K562 (cell line): ENCODE data around the gene RAB14. TPM values are rescaled to one million over a fixed set of nuclear protein-coding genes. Genes with fewer than 3 reads are reported as not detected.

Experiments used
- ATF7 ChIP-seq: fragments of 450-650 bp; IDR thresholded peaks from 2 replicates; pipeline ENCODE4 v1.7.1; 2014; ENCODE audit warnings: mild to moderate bottlenecking, moderate library complexity
- C11orf30 ChIP-seq: fragments of 450-650 bp; IDR thresholded peaks from 2 replicates; pipeline ENCODE4 v1.6.1; 2016; ENCODE audit warnings: low read depth, mild to moderate bottlenecking
- CREB1 ChIP-seq, 2 experiments: sonication (generic) in 1 of 2; formaldehyde crosslinking in 1 of 2; IDR thresholded peaks; 2 replicates each; pipeline versions ENCODE4 v1.6.1 to v1.8.0; 2012 to 2022; ENCODE audit warnings: inconsistent platforms in 1 of 2, mild to moderate bottlenecking in 1 of 2, missing genetic modification reagents in 1 of 2, moderate library complexity in 1 of 2
- GABPB2 ChIP-seq: fragments of 250-450 bp; sonication (Bioruptor Pico); conservative IDR thresholded peaks from 2 replicates; pipeline ENCODE4 v1.5.1; 2021; ENCODE audit warnings: mild to moderate bottlenecking
- JUND ChIP-seq, 2 experiments: IDR thresholded peaks; 2 replicates in 1 of 2; 3 replicates in 1 of 2; pipeline ENCODE4 v1.6.1; 2011; ENCODE audit warnings: borderline replicate concordance in 2 of 2, low read depth in 2 of 2, low read length in 2 of 2, improper control_type of control experiment in 1 of 2, missing biosample characterization in 1 of 2, missing genetic modification characterization in 1 of 2, missing genetic modification reagents in 1 of 2
- LCOR ChIP-seq: sonication (generic); formaldehyde crosslinking; IDR thresholded peaks from 2 replicates; pipeline ENCODE4 v1.8.0; 2022; ENCODE audit warnings: mild to moderate bottlenecking, missing genetic modification reagents
- MAFF ChIP-seq: IDR thresholded peaks from 2 replicates; pipeline ENCODE4 v1.6.1; 2012; ENCODE audit warnings: low read length, improper control_type of control experiment
- MAFK ChIP-seq: IDR thresholded peaks from 2 replicates; pipeline ENCODE4 v1.6.1; 2011; ENCODE audit warnings: low read length, improper control_type of control experiment
- MAZ ChIP-seq, 2 experiments: fragments of 450-650 bp in 1 of 2; sonication (generic) in 1 of 2; formaldehyde crosslinking; IDR thresholded peaks in 1 of 2; conservative IDR thresholded peaks in 1 of 2; 2 replicates each; pipeline versions ENCODE4 v1.4.0 to v1.5.0; 2020; ENCODE audit warnings: mild to moderate bottlenecking in 1 of 2, missing genetic modification reagents in 1 of 2
- MTA2 ChIP-seq: fragments of 450-650 bp; IDR thresholded peaks from 2 replicates; pipeline ENCODE4 v1.6.1; 2016; ENCODE audit warnings: low read depth
- NFE2L1 ChIP-seq: fragments of 450-650 bp; IDR thresholded peaks from 2 replicates; pipeline ENCODE4 v1.6.1; 2016; ENCODE audit warnings: missing genetic modification characterization, low read depth, mild to moderate bottlenecking, missing compliant biosample characterization, moderate library complexity, borderline replicate concordance
- POLR2AphosphoS5 ChIP-seq: IDR thresholded peaks from 2 replicates; pipeline ENCODE4 v1.6.1; 2011; ENCODE audit warnings: mild to moderate bottlenecking, low read depth, low read length, moderate library complexity; ENCODE audit not compliant: control insufficient read depth, insufficient read depth
- SP1 ChIP-seq: sonication (generic); formaldehyde crosslinking; IDR thresholded peaks from 2 replicates; pipeline ENCODE4 v1.8.1; 2022; ENCODE audit warnings: mild to moderate bottlenecking, missing genetic modification reagents
- TCF7 ChIP-seq: sonication (generic); IDR thresholded peaks from 2 replicates; pipeline ENCODE4 v1.6.1; 2016; ENCODE audit warnings: antibody characterized with exemption, borderline replicate concordance
- ZBED1 ChIP-seq: IDR thresholded peaks from 2 replicates; pipeline ENCODE4 v1.6.1; 2014
- ZEB2 ChIP-seq: fragments of 450-650 bp; IDR thresholded peaks from 2 replicates; pipeline ENCODE4 v1.6.1; 2016
- ZNF316 ChIP-seq: fragments of 450-650 bp; IDR thresholded peaks from 2 replicates; pipeline ENCODE4 v1.6.1; 2016
- ZNF324 ChIP-seq: fragments of 250-450 bp; sonication (Bioruptor Pico); IDR thresholded peaks from 2 replicates; pipeline ENCODE4 v1.4.0; 2020; ENCODE audit warnings: mild to moderate bottlenecking
- ZNF785 ChIP-seq: fragments of 250-450 bp; sonication (Bioruptor Pico); IDR thresholded peaks from 2 replicates; pipeline ENCODE4 v1.4.0; 2020; ENCODE audit warnings: mild to moderate bottlenecking
- polyA plus RNA-seq, 8 experiments: library from polyadenylated mRNA; depleted of rRNA in 4 of 8; stranded (reverse) in 5 of 8; unstranded in 3 of 8; fragments of >200 nt; fragmentation: Nextera tagmentation in 2 of 8; fragmentation: Illumina TruSeq in 1 of 8; extraction: Ambion mirVana in 2 of 8; extraction: Trizol in 1 of 8; gene quantifications; 2 replicates each; pipeline versions ENCODE4 v1.2.1 to v1.2.3, GENCODE V29; 2011 to 2014; ENCODE audit warnings: inconsistent platforms in 1 of 8, missing spikeins in 1 of 8
- total RNA-seq, 7 experiments: library from RNA; depleted of rRNA in 6 of 7; stranded (reverse); fragments of >200 nt in 6 of 7; fragmentation: Illumina TruSeq in 2 of 7; extraction: Trizol in 2 of 7; gene quantifications; 2 replicates each; pipeline versions ENCODE4 v1.2.1 to v1.2.3, GENCODE V29; 2011 to 2021; ENCODE audit warnings: low replicate concordance in 1 of 7
- TF ChIP-seq, protein P1 (sequence below): fragments of 450-650 bp; IDR thresholded peaks from 2 replicates; pipeline ENCODE4 v1.6.1; 2016; ENCODE audit warnings: antibody characterized with exemption
- TF ChIP-seq, protein P2 (sequence below), 2 experiments: fragments of 450-650 bp; IDR thresholded peaks; 2 replicates each; pipeline ENCODE4 v1.6.1; 2016
- TF ChIP-seq, protein P3 (sequence below): fragments of 450-650 bp; IDR thresholded peaks from 2 replicates; pipeline ENCODE4 v1.6.1; 2016
- TF ChIP-seq, protein P4 (sequence below): sonication (generic); formaldehyde crosslinking; IDR thresholded peaks from 2 replicates; pipeline ENCODE4 v1.8.0; 2023; ENCODE audit warnings: mild to moderate bottlenecking, missing genetic modification reagents

Gene RAB14
- total and polyA plus RNA-seq, 9 of the 15 experiments (the other 6 are each of a cell fraction or from before 2014, with no cell fraction given), result 10.3 to 41.8 (median 20.9) TPM

DNA sequence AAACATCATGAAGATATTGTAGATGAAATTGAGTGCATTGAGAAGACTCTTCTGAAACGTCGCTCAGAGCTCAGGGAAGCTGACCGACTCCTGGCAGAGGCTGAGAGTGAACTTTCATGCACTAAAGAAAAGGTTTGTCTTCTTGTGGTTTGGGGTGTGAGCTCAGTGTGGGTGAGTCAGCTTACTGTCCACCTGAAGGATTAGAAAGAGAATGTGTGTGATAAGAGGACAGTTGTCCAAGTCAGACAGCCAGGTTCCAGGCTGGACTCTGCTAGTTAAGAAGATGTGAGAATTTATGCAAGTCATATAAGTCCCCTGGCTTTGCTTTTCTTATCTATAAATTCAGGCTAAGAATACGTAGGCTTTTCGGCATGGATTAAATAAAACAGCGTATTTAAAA, 46.9 kb downstream of the RAB14 start (continued):
- TF ChIP-seq MTA2 (peak; percentile 72), LCOR (peak; percentile 56; the same call in 1 of the 2 replicates), POLR2AphosphoS5 (peak; percentile 86), ZEB2 (peak; percentile 99), MAZ (CRISPR knock-in tag; conservative IDR thresholded peaks at IDR 0.05 in 1 of 2, IDR thresholded peaks at IDR 0.05 in 1 of 2) (no peak), SP1 (no peak), MAFF (peak; percentile 85), ZNF324 (CRISPR knock-in tag) (no peak), C11orf30 (peak; percentile 94), GABPB2 (CRISPR knock-in tag) (no peak), MAFK (peak; percentile 72), JUND (IDR thresholded peaks at IDR 0.05; ENCODE audit: borderline replicate concordance, low read depth, low read length) (peak; percentile 96), JUND (tag; IDR thresholded peaks at IDR 0.05; ENCODE audit: borderline replicate concordance, low read depth, low read length) (peak; percentile 97; the same call in 2 of the 3 replicates), NFE2L1 (peak; percentile 47; the same call in 1 of the 2 replicates), ATF7 (peak; percentile 81), ZNF785 (CRISPR knock-in tag) (no peak), TCF7 (peak; percentile 39; the same call in 1 of the 2 replicates), ZNF316 (peak; percentile 94), CREB1 (IDR thresholded peaks at IDR 0.05) (peak; percentile 38; the same call in 1 of the 2 replicates), CREB1 (CRISPR knock-in tag; IDR thresholded peaks at IDR 0.05) (no peak), ZBED1 (peak; percentile 60; the same call in 1 of the 2 replicates)
- TF ChIP-seq, protein P1, sequence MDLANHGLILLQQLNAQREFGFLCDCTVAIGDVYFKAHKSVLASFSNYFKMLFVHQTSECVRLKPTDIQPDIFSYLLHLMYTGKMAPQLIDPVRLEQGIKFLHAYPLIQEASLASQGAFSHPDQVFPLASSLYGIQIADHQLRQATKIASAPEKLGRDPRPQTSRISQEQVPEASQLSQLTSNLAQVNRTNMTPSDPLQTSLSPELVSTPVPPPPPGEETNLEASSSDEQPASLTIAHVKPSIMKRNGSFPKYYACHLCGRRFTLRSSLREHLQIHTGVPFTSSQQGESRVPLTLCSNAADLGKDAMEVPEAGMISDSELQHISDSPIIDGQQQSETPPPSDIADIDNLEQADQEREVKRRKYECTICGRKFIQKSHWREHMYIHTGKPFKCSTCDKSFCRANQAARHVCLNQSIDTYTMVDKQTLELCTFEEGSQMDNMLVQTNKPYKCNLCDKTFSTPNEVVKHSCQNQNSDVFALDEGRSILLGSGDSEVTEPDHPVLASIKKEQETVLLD, result peak; percentile 41; the same call in 1 of the 2 replicates
- TF ChIP-seq, protein P2, sequence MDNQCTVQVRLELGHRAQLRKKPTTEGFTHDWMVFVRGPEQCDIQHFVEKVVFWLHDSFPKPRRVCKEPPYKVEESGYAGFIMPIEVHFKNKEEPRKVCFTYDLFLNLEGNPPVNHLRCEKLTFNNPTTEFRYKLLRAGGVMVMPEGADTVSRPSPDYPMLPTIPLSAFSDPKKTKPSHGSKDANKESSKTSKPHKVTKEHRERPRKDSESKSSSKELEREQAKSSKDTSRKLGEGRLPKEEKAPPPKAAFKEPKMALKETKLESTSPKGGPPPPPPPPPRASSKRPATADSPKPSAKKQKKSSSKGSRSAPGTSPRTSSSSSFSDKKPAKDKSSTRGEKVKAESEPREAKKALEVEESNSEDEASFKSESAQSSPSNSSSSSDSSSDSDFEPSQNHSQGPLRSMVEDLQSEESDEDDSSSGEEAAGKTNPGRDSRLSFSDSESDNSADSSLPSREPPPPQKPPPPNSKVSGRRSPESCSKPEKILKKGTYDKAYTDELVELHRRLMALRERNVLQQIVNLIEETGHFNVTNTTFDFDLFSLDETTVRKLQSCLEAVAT (IDR thresholded peaks at IDR 0.05), result peak in 1 of 2 experiments; percentile 90; a peak in 2 of 4 replicates
- TF ChIP-seq, protein P3, sequence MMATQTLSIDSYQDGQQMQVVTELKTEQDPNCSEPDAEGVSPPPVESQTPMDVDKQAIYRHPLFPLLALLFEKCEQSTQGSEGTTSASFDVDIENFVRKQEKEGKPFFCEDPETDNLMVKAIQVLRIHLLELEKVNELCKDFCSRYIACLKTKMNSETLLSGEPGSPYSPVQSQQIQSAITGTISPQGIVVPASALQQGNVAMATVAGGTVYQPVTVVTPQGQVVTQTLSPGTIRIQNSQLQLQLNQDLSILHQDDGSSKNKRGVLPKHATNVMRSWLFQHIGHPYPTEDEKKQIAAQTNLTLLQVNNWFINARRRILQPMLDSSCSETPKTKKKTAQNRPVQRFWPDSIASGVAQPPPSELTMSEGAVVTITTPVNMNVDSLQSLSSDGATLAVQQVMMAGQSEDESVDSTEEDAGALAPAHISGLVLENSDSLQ, result peak; percentile 58
- TF ChIP-seq, protein P4, sequence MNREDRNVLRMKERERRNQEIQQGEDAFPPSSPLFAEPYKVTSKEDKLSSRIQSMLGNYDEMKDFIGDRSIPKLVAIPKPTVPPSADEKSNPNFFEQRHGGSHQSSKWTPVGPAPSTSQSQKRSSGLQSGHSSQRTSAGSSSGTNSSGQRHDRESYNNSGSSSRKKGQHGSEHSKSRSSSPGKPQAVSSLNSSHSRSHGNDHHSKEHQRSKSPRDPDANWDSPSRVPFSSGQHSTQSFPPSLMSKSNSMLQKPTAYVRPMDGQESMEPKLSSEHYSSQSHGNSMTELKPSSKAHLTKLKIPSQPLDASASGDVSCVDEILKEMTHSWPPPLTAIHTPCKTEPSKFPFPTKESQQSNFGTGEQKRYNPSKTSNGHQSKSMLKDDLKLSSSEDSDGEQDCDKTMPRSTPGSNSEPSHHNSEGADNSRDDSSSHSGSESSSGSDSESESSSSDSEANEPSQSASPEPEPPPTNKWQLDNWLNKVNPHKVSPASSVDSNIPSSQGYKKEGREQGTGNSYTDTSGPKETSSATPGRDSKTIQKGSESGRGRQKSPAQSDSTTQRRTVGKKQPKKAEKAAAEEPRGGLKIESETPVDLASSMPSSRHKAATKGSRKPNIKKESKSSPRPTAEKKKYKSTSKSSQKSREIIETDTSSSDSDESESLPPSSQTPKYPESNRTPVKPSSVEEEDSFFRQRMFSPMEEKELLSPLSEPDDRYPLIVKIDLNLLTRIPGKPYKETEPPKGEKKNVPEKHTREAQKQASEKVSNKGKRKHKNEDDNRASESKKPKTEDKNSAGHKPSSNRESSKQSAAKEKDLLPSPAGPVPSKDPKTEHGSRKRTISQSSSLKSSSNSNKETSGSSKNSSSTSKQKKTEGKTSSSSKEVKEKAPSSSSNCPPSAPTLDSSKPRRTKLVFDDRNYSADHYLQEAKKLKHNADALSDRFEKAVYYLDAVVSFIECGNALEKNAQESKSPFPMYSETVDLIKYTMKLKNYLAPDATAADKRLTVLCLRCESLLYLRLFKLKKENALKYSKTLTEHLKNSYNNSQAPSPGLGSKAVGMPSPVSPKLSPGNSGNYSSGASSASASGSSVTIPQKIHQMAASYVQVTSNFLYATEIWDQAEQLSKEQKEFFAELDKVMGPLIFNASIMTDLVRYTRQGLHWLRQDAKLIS, result no peak
